Measurements from ENCODE around the gene RIPOR1. TPM values are rescaled to one million over a fixed set of nuclear protein-coding genes. Genes with fewer than 3 reads are reported as not detected.

RIPOR1 gene
- total and polyA plus RNA-seq, 2 experiments from 2014 or later: 7.6 to 22.4 TPM

DNA sequence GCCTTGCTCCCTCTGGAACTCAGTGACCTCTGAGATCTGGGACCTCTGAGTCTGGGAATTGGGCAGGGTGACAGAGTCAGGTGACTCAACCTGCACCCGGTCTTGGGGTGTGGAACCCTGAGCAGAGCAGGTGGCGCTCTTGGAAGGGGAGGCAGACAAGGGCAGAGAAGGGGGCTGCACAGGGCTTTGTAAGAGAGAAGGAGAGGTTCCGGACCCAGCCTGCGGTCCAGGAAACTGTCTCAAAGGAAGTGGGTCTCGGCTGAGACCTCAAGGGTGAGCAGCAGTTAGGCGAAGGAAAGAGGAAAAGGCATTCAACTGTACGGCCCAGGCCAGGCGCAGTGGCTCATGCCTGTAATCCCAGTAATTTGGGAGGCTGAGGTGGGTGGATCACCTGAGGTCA is 10.0 kb upstream of the RIPOR1 start:
- TF ChIP-seq CTCF (conservative IDR thresholded peaks at IDR 0.05; ENCODE audit: low read depth in 2 of 2): no peak
- TF ChIP-seq EZH2phosphoT487 (IDR thresholded peaks at IDR 0.05; ENCODE audit: unreplicated experiment): no peak
- TF ChIP-seq ZNF331 (CRISPR knock-in tag; IDR thresholded peaks at IDR 0.05; ENCODE audit: low read depth): no peak
- no peak for TF ChIP-seq REST (IDR thresholded peaks at IDR 0.05; ENCODE audit: unreplicated experiment)
- TF ChIP-seq ZNF114 (CRISPR knock-in tag; IDR thresholded peaks at IDR 0.05): no peak
- no peak for TF ChIP-seq NANOG (IDR thresholded peaks at IDR 0.05; ENCODE audit: borderline replicate concordance)
- no peak for TF ChIP-seq STAT1 (IDR thresholded peaks at IDR 0.05; ENCODE audit: unreplicated experiment)
- TF ChIP-seq, protein P1, sequence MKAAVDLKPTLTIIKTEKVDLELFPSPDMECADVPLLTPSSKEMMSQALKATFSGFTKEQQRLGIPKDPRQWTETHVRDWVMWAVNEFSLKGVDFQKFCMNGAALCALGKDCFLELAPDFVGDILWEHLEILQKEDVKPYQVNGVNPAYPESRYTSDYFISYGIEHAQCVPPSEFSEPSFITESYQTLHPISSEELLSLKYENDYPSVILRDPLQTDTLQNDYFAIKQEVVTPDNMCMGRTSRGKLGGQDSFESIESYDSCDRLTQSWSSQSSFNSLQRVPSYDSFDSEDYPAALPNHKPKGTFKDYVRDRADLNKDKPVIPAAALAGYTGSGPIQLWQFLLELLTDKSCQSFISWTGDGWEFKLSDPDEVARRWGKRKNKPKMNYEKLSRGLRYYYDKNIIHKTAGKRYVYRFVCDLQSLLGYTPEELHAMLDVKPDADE (IDR thresholded peaks at IDR 0.05): no peak
- TF ChIP-seq CREB1 (CRISPR knock-in tag; IDR thresholded peaks at IDR 0.05; ENCODE audit: low read depth): no peak
- TF ChIP-seq EZH2 (IDR thresholded peaks at IDR 0.05; ENCODE audit: low read depth, unreplicated experiment): no peak
- no peak for TF ChIP-seq POLR2AphosphoS5 (IDR thresholded peaks at IDR 0.05; ENCODE audit: low read depth)
- TF ChIP-seq, protein P2, sequence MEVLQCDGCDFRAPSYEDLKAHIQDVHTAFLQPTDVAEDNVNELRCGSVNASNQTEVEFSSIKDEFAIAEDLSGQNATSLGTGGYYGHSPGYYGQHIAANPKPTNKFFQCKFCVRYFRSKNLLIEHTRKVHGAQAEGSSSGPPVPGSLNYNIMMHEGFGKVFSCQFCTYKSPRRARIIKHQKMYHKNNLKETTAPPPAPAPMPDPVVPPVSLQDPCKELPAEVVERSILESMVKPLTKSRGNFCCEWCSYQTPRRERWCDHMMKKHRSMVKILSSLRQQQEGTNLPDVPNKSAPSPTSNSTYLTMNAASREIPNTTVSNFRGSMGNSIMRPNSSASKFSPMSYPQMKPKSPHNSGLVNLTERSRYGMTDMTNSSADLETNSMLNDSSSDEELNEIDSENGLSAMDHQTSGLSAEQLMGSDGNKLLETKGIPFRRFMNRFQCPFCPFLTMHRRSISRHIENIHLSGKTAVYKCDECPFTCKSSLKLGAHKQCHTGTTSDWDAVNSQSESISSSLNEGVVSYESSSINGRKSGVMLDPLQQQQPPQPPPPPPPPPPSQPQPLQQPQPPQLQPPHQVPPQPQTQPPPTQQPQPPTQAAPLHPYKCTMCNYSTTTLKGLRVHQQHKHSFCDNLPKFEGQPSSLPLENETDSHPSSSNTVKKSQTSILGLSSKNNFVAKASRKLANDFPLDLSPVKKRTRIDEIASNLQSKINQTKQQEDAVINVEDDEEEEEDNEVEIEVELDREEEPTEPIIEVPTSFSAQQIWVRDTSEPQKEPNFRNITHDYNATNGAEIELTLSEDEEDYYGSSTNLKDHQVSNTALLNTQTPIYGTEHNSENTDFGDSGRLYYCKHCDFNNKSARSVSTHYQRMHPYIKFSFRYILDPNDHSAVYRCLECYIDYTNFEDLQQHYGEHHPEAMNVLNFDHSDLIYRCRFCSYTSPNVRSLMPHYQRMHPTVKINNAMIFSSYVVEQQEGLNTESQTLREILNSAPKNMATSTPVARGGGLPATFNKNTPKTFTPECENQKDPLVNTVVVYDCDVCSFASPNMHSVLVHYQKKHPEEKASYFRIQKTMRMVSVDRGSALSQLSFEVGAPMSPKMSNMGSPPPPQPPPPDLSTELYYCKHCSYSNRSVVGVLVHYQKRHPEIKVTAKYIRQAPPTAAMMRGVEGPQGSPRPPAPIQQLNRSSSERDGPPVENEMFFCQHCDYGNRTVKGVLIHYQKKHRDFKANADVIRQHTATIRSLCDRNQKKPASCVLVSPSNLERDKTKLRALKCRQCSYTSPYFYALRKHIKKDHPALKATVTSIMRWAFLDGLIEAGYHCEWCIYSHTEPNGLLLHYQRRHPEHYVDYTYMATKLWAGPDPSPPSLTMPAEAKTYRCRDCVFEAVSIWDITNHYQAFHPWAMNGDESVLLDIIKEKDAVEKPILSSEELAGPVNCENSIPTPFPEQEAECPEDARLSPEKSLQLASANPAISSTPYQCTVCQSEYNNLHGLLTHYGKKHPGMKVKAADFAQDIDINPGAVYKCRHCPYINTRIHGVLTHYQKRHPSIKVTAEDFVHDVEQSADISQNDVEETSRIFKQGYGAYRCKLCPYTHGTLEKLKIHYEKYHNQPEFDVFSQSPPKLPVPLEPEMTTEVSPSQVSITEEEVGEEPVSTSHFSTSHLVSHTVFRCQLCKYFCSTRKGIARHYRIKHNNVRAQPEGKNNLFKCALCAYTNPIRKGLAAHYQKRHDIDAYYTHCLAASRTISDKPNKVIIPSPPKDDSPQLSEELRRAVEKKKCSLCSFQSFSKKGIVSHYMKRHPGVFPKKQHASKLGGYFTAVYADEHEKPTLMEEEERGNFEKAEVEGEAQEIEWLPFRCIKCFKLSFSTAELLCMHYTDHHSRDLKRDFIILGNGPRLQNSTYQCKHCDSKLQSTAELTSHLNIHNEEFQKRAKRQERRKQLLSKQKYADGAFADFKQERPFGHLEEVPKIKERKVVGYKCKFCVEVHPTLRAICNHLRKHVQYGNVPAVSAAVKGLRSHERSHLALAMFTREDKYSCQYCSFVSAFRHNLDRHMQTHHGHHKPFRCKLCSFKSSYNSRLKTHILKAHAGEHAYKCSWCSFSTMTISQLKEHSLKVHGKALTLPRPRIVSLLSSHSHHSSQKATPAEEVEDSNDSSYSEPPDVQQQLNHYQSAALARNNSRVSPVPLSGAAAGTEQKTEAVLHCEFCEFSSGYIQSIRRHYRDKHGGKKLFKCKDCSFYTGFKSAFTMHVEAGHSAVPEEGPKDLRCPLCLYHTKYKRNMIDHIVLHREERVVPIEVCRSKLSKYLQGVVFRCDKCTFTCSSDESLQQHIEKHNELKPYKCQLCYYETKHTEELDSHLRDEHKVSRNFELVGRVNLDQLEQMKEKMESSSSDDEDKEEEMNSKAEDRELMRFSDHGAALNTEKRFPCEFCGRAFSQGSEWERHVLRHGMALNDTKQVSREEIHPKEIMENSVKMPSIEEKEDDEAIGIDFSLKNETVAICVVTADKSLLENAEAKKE (CRISPR knock-in tag; IDR thresholded peaks at IDR 0.05): no peak
- TF ChIP-seq JUNB (IDR thresholded peaks at IDR 0.05; ENCODE audit: unreplicated experiment): no peak
- Histone ChIP-seq H3K27ac (ENCODE audit: low read depth) (no peak overlapping the region), H3K4me1 (ENCODE audit: insufficient read depth) (no peaks in the 10 kb centered on the region), H3K9me2 (ENCODE audit: insufficient read depth) (no peaks in the 10 kb centered on the region), H3K79me2 (replicated peaks; ENCODE audit: insufficient read depth) (no peaks in the 10 kb centered on the region), H3F3A (replicated peaks; ENCODE audit: low read depth) (no peaks in the 10 kb centered on the region), H3K4me2 (no peak overlapping the region), H3K27me3 (ENCODE audit: insufficient read depth) (peaks cover 38% of the 10 kb centered on the region), H2AFZ (no peak overlapping the region), H3K4me3 (no peak overlapping the region), H4K20me1 (replicated peaks; ENCODE audit: insufficient read depth) (no peaks in the 10 kb centered on the region), H3K36me3 (ENCODE audit: insufficient read depth) (no peaks in the 10 kb centered on the region)
- Mint-ChIP-seq H3K4me1 (no peaks in the 10 kb centered on the region; the same call in 2 of the 3 replicates), H3K27ac (no peak overlapping the region), H3K36me3 (ENCODE audit: low read depth) (no peaks in the 10 kb centered on the region), H3K27me3 (ENCODE audit: insufficient read depth, low read depth, poor library complexity) (peaks cover 45% of the 10 kb centered on the region), H3K4me3 (no peak overlapping the region), H3K9me3 (no peaks in the 10 kb centered on the region; the same call in 2 of the 3 replicates)
- ATAC-seq: no peak
- no peak for DNase-seq (ENCODE audit: low spot score)

Measured in GM23338 (cell line).